COR-L47 (cell line): ENCODE data around the gene PNKP.

Experiments used
- DNase-seq: peaks from one replicate; lab custom pipeline; 2025; lab: John Stamatoyannopoulos, UW

PNKP gene

DNA sequence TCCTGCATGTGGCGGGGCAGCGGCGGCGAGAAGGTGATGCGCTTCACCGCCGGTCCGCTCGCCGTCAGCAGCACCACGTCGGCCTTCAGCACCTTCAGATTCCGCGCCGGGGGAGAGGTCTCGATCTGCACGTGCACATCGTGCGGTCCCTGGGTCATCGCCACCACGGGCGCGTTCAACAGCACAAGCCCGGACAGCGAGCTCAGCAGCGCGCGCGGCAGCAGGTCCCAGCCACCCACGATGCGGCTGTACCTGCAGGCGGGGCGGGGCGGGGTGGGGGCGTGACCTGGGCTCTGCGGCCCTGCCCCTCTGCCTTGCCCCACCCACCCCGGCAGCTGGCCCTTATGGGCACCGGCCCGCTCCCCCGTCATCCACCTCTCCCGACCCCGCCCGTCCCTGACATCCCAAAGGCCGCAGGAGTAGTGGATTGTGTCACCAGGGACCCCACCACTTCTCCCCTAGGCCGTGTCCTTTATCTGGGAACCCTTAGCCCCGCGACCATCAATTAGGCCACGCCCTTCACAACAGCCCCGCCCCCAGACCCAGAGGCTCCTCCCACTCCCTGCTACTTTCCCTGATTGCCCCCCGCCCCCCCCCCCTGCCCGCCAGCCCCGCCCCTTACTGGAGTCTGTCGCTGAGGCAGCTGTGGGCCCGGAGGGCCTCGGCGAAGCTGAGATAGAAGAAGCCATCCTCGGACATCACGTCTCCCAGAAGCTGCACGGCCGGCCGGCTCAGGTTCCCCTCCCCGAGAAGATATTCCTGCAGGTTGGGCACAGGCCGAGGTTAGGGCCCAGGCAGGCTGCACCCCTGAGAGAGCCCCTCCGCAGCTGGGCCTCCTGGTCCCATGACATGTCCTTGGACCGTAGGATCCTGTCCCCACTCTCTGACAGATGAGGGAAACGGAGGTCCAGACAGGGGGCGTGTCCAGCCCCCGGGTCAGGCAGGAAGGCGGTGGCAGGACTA is 23.3 kb upstream of the PNKP start:
- DNase-seq, result no peak

- DNase-seq, result no peak
Measured at GRCh38 chr19:49889687-49890348, 22.4 kb upstream of the PNKP start.

GRCh38 chr19:49889038-49889686 is 21.8 kb upstream of the PNKP start:
- DNase-seq, result no peak

GRCh38 chr19:49888510-49888824 is 21.1 kb upstream of the PNKP start:
- peak; percentile 20 for DNase-seq

- DNase-seq, result no peak
Measured at GRCh38 chr19:49887665-49888509, 20.5 kb upstream of the PNKP start.

DNA sequence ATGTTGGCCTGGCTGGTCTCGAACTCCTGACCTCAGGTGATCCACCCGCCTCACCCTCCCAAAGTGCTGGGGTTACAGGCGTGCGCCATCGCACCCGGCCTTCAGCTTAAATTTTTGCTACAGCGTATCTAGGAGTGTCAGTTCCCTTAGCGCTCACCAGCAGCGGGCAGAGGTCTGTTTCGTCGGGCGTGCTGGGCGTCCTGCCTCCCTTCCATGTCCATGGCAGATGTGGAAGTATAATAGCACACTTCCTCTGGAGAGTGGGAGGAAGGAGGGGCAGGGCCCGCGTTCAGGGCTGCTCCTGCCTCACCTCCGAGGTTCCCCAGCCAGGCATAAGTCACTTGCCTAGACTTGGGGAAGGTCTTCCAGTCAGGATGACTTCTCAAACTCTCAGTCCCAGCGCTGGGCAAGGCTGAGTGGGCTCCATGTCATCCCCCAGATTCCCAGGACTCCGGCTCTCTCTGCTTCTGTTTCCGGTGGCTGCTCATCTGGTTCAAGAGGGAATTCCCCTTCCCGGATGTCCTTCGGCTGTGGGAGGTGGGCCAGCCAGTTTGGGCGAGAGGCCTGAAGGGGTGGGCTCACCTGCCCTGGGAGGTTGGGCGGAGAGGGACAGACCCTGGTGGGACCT is 19.8 kb upstream of the PNKP start:
- DNase-seq, result no peak

DNA sequence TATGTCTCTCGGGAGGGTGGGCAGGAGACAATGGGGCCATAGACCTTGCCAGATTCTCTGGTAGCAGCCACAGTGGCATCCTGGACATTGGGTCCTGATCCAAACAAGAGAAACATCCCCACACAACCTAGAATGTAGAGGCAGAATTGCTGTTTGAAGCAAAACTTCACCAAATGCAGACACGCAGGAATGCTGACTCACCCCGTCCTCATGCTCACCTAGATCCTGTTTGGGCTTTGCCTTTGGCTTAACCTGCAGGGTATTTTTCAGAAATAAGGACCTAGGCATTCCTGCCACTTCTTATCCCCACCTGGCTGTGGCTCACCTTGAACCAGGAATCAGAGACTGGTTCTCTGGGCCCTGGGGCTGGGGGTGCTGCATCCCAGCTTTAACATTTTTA is 17.4 kb upstream of the PNKP start:
- no peak for DNase-seq

- no peak for DNase-seq
Measured at GRCh38 chr19:49884109-49884508, 16.7 kb upstream of the PNKP start.

DNA sequence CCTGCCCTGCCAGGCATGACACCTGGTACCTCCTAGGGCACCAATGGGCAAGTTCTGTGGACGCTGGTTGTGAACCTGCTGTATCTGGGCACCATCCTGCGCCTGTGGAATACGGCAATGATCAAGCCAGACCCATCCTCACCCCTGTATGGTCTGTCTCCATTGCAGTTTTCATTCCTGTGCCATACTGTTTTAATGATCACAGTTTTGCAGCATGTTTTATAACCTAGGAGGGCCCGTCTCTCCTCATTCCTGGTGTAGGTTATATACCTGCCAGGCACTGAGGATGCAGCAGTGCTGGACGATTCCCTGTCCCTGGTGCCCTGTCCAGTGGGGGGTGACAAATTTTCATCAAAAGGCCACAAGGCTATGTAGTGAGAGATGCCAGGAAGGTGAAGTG is 15.7 kb upstream of the PNKP start:
- DNase-seq, result no peak

DNA sequence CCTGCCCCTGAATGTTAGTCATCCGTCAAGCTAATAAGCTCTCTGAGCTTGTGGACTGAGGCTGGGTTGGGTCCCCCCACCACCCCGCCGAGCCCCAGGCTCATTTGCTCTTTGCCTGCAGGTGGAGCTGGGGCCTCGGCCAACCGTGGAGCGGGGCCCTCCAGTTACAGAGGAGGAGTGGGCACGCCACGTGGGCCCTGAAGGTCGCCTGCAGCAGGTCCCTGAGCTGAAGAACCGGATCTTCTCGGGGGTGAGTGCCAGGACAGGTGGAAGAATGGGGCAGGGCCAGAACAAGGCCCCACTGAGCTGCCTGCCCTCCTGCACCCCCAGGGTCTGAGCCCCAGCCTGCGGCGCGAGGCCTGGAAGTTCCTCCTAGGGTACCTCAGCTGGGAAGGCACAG is 15.3 kb upstream of the PNKP start:
- no peak for DNase-seq

- no peak for DNase-seq
Measured at GRCh38 chr19:49881672-49882394, 14.5 kb upstream of the PNKP start.

- DNase-seq, result no peak
Measured at GRCh38 chr19:49881186-49881585, 13.8 kb upstream of the PNKP start.

DNA sequence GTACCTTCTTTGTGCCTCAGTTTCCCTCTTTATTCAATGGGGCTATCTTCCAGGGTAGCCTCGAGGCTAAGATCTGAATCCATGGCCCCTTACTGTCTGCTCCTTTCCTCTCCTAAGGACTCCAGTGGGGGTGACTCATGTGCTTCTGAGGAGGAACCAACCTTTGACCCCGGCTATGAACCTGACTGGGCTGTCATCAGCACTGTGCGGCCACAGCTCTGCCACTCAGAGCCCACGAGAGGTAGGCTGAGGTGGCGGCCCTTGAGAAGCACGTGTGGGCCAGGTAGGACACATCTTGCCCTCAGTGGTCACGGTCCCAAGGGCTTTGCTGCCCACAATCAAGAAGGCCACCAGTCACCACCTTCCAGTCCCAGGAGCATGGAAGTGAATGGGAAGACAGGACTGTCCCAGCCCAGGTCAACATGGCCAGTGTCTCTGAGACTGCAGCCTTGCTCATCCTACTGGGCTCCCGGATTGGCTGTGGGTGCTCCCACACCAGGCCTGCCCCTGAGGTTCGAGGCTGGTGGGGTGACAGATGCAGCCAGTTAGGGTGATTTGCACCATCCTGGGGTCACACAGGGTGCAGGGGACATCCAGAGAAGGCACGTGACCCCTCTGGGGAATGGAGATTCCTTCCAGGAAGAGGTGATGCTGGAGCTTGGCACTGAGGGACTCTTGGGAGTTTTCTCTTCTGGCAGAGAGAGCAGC is 12.9 kb upstream of the PNKP start:
- no peak for DNase-seq

- DNase-seq, result no peak
Measured at GRCh38 chr19:49879243-49879963, 12.0 kb upstream of the PNKP start.

- DNase-seq, result no peak
Measured at GRCh38 chr19:49878744-49879070, 11.3 kb upstream of the PNKP start.

DNA sequence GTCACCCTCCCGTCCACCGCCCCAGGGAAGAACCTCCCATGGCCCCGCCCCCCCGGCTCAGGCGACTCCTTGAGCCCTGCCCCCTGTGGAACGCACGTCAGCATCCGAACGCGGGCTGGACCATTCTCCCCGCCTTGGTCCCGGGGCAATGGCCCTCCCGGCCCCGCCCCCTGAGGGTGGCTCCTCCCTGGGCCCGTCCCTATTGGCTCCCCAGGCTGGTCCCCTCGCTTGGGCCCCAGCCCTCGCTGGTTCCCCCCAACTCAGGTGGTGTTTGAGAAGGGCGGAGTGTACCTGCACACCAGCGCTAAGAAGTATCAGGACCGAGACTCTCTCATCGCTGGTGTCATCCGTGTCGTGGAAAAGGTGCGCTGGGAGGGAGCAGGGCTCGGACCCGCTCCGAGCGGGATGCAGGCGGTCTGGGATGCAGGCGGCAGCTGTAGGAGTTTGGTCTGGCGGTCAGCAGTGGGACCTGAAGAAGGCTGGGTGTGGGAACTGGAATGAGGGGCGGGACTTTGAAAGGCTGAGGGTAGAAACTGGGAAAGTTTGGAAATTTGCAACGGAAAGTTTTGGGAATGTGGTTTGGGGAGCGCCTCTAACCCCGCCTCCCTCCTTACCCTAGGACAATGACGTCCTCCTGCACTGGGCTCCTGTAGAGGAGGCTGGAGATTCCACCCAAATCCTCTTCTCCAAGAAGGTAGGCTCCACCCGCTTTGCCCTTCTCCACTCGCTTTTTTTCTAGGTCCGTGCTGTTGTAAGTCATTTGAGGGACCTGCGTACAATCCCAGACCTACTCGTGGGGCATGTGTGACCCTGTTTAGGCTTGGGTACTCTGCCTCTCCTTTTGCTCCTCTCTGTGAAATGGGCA is 10.7 kb upstream of the PNKP start:
- peak; percentile 93 for DNase-seq

DNA sequence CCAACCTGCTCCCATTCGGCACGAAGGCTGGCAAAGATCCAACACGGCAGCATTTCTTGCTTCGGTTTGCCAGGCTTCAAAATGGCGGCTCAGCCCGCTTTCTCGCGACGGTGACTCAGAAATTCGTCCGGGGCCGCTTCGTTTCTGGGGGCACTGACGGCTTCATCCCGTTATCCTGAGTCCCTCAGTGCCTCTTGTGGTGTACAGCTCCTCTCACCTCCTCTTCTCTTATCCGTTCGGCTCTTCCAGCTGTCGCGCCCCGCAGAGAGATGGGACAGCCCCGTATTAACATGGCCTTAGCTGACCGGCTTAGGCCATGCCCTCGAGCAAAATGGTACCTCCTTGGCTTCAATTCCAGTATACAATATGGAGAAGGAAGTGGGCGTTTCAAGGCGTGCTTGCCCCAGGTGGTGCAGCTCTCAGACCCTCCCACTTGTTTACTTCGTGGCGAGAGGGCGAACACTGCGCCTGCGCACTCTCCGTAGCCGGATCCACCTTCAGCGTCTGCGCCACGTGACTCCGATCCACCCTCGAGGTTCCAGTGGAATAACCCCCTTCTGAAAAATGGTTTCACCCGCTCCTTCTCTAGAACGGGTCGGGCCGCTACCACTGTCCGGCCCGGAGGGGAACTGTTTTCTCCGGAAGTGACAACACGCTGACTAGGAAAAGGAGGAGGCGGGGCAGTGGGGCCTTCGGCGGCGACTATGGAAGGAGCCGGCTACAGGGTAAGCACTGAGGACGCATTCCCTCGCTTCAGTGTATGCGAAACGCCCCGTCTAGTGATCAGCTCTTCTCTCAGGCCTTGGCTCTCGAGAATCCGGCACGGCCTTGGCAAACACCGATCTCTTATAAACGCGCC is 9.9 kb upstream of the PNKP start, which contains the start of the genes AKT1S1 and TBC1D17:
AKT1S1 (minus strand) TSS at position 336 of the 859 bp plus-strand sequence. CDS start 4,060 bp downstream, outside the sequence.
TBC1D17 (plus strand) TSS at position 683 of the 859 bp plus-strand sequence; CDS start at position 705, 22 bp downstream.
- DNase-seq, result peak; percentile 100
